GM13976 (cell line): ENCODE results near the gene SPRY2.

Experiments
- DNase-seq: peaks from one replicate; pipeline ENCODE4 v3.0.0; 2012; ENCODE audit warnings: low spot score
- CTCF ChIP-seq: IDR thresholded peaks from 2 replicates; pipeline ENCODE4 v1.5.1; 2012; ENCODE audit warnings: borderline replicate concordance, mild to moderate bottlenecking; ENCODE audit not compliant: insufficient read depth; ENCODE audit errors: extremely low read depth, missing control alignments, control extremely low read depth
- in situ Hi-C: fragments of 300-500 bp; cut with MboI; formaldehyde crosslinking; loops from one replicate; pipeline ENCODE4 v1.12.0; 2022; ENCODE audit warnings: low sequenced_read_pairs, mixed read lengths, inconsistent platforms; ENCODE audit not compliant: unreplicated experiment

The SPRY2 gene

GRCh38 chr13:80309926-80310325, 31.0 kb downstream of the SPRY2 start:
- in situ Hi-C loops, result no loop called here
- TF ChIP-seq CTCF, result no peak

DNA sequence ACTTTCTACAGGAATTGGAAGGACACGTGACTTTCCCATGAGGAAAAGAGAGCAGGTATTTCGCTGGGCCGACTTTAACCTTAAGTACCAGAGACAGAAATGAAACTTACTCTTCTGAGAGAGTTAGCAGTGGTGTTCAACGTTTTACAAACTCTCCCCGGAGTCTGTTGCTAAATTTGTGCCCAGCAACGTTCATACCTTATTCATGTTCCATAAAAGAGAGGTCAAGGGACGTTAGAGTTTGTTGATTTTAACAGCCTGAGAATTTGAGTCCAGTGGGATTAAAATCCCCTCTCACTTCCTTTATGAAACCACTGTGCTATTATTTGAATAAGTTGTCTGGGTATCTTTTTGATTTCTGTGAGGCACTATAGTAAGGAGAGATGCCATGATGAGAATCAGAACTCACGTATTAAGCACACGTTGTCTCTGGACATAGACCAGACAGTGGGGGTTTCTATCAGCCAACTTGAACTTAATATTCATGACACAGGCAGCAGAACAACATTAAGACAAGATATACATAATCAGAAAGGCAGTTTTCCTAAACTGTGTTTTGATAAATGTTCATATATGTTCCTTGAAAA, 33.4 kb downstream of the SPRY2 start:
- in situ Hi-C loops, result no loop called here
- no peak for DNase-seq

More at GRCh38 chr13:80309926-80310325, 31.0 kb downstream of the SPRY2 start:
- no peak for DNase-seq

DNA sequence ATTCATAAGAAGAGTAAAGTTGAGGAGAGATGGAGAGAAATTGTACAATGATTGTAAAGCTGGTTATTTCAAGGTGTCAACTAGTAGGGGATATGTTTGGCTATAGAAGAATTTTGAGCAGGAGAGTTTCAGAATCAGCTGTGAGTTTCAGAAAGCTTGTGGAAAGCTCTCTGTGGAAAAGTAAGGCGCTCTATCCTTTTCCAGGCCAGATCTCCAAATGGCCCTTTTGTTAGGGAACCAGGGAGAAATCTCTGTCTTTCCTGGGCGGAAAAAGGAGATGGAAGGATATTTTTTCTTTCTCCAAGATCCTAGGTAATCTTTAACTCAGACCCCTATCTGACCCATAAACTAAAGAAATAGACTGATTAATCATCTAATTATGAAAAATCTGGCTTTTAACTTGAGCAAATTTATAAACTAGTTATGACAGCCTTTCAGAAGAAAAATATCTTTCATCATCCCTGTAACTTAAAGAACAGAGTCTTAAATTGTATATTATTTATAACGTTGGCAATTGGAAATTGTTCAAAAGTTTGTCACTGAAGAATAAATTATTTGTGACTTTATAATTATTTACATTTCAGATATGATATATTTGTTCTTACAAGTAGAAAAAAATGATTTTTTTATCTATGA, 34.5 kb downstream of the SPRY2 start:
- in situ Hi-C loops, result no loop called here
- no peak for TF ChIP-seq CTCF

More for the DNA sequence above, 33.4 kb downstream of the SPRY2 start:
- no peak for TF ChIP-seq CTCF

GRCh38 chr13:80305737-80306136, 35.2 kb downstream of the SPRY2 start:
- no peak for TF ChIP-seq CTCF
- in situ Hi-C loops, result no loop called here
- DNase-seq, result no peak

More for the DNA sequence above, 34.5 kb downstream of the SPRY2 start:
- no peak for DNase-seq

DNA sequence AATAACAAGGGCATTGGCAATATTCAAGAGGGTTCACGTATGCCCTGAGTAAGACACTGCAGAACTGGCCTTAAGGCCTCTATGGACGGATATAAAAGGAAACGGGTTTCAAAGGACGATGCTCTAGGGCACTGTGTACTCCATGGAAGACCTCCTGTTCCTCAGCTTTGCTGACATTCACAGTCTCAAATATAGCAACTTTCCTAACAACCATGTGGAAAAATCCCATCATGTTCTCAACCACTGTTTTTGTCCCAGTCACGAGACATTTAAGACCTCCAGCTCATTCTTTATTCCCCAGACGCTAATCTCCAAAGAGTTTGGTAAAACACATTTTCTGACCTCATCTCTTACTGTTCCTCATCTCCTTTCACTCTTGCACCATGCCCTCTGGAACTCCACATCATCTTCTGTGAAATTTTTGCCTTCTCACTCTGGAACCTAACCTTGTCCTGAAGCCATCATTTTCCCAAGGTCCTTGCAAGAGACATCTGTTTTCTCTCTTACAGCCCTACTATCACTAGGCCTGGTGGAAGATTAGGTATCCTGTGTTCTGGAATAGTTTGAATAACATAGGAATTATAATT, 37.6 kb downstream of the SPRY2 start:
- in situ Hi-C loops, result no loop called here
- no peak for DNase-seq
- TF ChIP-seq CTCF, result no peak

- no peak for DNase-seq
- no peak for TF ChIP-seq CTCF
- in situ Hi-C loops, result no loop called here
Observed at GRCh38 chr13:80299046-80299445, 41.9 kb downstream of the SPRY2 start.
